Measurements from ENCODE around the gene COPS7A. TPM values are rescaled to one million over a fixed set of nuclear protein-coding genes. Genes with fewer than 3 reads are reported as not detected.
"Not testable (repeated sequence)": the region's sequence is repeated elsewhere in the genome, so short reads cannot be mapped to it uniquely, and the experiment has no call there.

Gene COPS7A
- polyA plus RNA-seq, 1 experiment, result 200 TPM

DNA sequence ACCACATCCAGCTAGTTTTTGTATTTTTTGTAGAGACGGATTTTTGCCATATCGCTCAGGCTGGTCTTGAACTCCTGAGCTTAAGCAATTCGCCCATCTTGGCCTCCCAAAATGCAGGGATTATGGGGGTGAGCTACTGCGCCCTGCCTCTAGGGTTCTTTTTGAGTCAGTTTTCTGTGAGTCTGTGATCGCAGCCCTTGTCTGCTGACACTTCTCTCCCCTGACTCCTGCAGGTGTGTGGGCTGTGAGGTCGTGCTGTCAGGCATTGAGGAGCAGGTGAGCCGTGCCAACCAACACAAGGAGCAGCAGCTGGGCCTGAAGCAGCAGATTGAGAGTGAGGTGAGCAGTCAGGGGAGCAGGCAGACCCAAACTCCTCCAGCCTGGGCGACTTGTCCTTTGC, 6.3 kb downstream of the COPS7A start:
- Histone ChIP-seq H3K36me3 (ENCODE audit: control insufficient read depth, insufficient read depth, low read length) (peaks cover 24% of the 10 kb centered on the region), H3K27me3 (ENCODE audit: control insufficient read depth, insufficient read depth, low read length) (no peaks in the 10 kb centered on the region), H3K4me3 (ENCODE audit: low read depth, low read length) (no peak overlapping the region)
- TF ChIP-seq, protein P1, sequence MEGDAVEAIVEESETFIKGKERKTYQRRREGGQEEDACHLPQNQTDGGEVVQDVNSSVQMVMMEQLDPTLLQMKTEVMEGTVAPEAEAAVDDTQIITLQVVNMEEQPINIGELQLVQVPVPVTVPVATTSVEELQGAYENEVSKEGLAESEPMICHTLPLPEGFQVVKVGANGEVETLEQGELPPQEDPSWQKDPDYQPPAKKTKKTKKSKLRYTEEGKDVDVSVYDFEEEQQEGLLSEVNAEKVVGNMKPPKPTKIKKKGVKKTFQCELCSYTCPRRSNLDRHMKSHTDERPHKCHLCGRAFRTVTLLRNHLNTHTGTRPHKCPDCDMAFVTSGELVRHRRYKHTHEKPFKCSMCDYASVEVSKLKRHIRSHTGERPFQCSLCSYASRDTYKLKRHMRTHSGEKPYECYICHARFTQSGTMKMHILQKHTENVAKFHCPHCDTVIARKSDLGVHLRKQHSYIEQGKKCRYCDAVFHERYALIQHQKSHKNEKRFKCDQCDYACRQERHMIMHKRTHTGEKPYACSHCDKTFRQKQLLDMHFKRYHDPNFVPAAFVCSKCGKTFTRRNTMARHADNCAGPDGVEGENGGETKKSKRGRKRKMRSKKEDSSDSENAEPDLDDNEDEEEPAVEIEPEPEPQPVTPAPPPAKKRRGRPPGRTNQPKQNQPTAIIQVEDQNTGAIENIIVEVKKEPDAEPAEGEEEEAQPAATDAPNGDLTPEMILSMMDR (IDR thresholded peaks at IDR 0.05; ENCODE audit: insufficient read depth, low read depth, low read length), result no peak
- POLR2A ChIA-PET, result no interaction called here
- DNase-seq (ENCODE audit: low read depth), result no peak
- CTCF ChIA-PET, result interaction anchor here (0.6 kb wide), 1 partner anchor 161 kb away, joined by 3 read pairs; no protein-coding TSS in a partner anchor

DNA sequence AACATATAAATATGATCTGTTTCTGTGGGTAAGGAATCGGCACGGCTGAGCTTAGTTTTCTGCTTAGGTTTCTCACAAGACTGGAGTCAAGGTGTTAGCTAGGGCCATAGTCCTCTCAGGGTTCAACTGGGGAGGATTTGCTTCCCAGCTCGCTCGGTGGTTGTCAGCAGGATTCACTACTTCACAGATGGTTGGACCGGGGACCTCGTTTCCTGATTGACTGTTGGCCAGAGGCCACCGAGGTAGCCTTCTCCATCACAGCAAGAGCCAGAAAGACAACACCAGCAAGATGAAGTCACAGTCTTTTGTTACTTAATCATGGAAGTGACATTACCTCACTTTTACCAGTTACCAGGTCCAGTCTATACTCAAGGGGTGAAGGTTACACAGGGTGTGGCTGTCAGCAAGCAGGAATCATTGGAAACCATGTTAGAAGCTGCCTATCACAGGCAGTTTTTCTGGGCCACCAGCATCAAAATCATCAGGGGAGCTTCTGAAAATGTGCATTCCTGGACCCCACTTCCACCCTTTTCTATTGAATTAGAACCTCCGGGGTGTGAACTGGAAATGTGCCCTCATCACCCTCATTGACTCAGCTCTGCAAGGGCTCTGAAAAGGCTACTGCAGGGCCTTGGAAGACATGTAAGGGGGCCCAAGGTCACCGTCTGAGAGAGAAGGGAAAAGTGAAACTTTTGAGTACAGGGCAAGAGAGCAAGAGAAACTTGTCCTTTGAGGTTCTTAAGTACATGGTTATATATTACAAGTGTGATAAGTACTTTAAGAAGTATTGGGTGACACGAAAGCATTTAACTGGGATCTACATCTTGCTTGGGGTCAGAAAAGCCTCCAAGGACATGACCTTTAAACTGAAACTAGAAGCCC, 10.9 kb downstream of the COPS7A start:
- Histone ChIP-seq H3K27me3 (ENCODE audit: control insufficient read depth, insufficient read depth, low read length) (no peaks in the 10 kb centered on the region), H3K36me3 (ENCODE audit: control insufficient read depth, insufficient read depth, low read length) (peaks cover 19% of the 10 kb centered on the region), H3K4me3 (ENCODE audit: low read depth, low read length) (no peak overlapping the region)
- TF ChIP-seq, protein P1 (IDR thresholded peaks at IDR 0.05; ENCODE audit: insufficient read depth, low read depth, low read length), result no peak
- CTCF ChIA-PET, result interaction anchor here (0.6 to 5.0 kb wide), 11 partner anchors 9 to 311 kb away, joined by 3 to 27 read pairs (median 5); partner anchors contain the start of genes COPS7A, MLF2 and PTMS
- DNase-seq (ENCODE audit: low read depth), result no peak
- POLR2A ChIA-PET, result no interaction called here

GRCh38 chr12:6735448-6736191, 11.8 kb downstream of the COPS7A start:
- Histone ChIP-seq H3K36me3 (ENCODE audit: control insufficient read depth, insufficient read depth, low read length) (peaks cover 10% of the 10 kb centered on the region), H3K27me3 (ENCODE audit: control insufficient read depth, insufficient read depth, low read length) (no peaks in the 10 kb centered on the region), H3K4me3 (ENCODE audit: low read depth, low read length) (no peak overlapping the region)
- CTCF ChIA-PET, result interaction anchor here (0.6 to 5.0 kb wide), 11 partner anchors 9 to 312 kb away, joined by 3 to 27 read pairs (median 5); partner anchors contain the start of genes COPS7A, MLF2 and PTMS
- TF ChIP-seq, protein P1 (IDR thresholded peaks at IDR 0.05; ENCODE audit: insufficient read depth, low read depth, low read length), result peak; percentile 76
- no peak for DNase-seq (ENCODE audit: low read depth)
- POLR2A ChIA-PET, result no interaction called here

DNA sequence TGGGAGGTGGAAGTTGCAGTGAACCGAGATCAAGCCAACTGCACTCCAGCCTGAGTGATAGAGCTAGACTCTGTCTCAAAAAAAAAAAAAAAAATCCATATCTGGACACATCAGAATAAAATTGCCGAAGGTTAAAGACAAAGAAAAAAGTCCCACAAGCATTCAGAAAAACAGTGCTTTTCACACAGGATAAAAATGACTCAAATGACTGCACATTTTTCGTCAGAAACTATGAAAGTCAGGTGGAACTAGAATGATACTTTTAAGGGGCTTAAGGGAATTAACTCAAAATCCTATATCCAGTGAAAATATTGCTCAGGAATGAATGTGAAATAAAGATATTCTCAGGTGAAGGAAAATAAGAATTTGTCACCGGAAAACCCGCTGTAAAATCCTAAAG, 12.9 kb downstream of the COPS7A start:
- peaks cover 2% of the 10 kb centered on the region; the same call in 1 of the 2 replicates for H3K36me3 ChIP-seq (ENCODE audit: control insufficient read depth, insufficient read depth, low read length)
- H3K4me3 ChIP-seq (ENCODE audit: low read depth, low read length), result no peak overlapping the region
- no peaks in the 10 kb centered on the region for H3K27me3 ChIP-seq (ENCODE audit: control insufficient read depth, insufficient read depth, low read length)
- ChIA-PET POLR2A (no interaction called here), CTCF (interaction anchor here (0.8 to 5.0 kb wide), 8 partner anchors 11 to 148 kb away, joined by 3 to 27 read pairs (median 5); partner anchors contain the start of genes COPS7A, MLF2 and P3H3)
- TF ChIP-seq, protein P1 (IDR thresholded peaks at IDR 0.05; ENCODE audit: insufficient read depth, low read depth, low read length), result no peak
- DNase-seq (ENCODE audit: low read depth), result no peak

- POLR2A ChIA-PET, result not testable (repeated sequence)
Observed at GRCh38 chr12:6742080-6742479, 18.2 kb downstream of the COPS7A start.

More at GRCh38 chr12:6742080-6742479, 18.2 kb downstream of the COPS7A start:
- CTCF ChIA-PET, result interaction anchor here (3.7 kb wide), 1 partner anchor 11 kb away, joined by 23 read pairs; the partner anchor contains the start of gene MLF2
- H3K27me3 ChIP-seq (ENCODE audit: control insufficient read depth, insufficient read depth, low read length); H3K4me3 ChIP-seq (ENCODE audit: low read depth, low read length); H3K36me3 ChIP-seq (ENCODE audit: control insufficient read depth, insufficient read depth, low read length); DNase-seq (ENCODE audit: low read depth): not testable (repeated sequence)
